ENCODE data around the gene CASZ1.

Gene CASZ1

DNA sequence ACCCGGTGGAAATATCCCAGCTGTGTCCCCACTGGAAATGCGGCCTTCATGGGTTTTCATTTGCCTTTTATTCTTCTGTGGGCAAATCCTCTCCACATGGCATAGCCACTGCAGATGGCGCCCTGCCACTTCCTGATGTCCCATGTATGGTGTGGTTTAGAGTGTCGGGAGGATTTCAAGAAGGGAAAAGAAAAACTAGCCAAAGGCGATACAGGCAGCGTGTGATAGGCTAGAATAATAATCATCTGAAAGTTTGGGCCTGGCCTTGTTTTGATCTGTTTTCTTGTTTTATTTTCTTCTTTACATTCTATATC lies 198.1 kb downstream of the CASZ1 start:
- Histone ChIP-seq H3K9ac (ENCODE audit: low read depth, low read length) (no peak overlapping the region), H3K36me3 (ENCODE audit: insufficient read depth, low read length) (no peaks in the 10 kb centered on the region), H3K4me1 (ENCODE audit: insufficient read depth, low read length) (no peaks in the 10 kb centered on the region), H3K27me3 (ENCODE audit: insufficient read depth, low read length, poor library complexity) (no peaks in the 10 kb centered on the region), H3K79me2 (ENCODE audit: insufficient read depth, low read length) (no peaks in the 10 kb centered on the region), H3K9me3 (ENCODE audit: insufficient read depth, low read length, severe bottlenecking) (no peaks in the 10 kb centered on the region), H4K20me1 (ENCODE audit: insufficient read depth, low read length) (peaks cover 4% of the 10 kb centered on the region; the same call in 1 of the 2 replicates), H3K4me3 (ENCODE audit: low read depth in 1 of 2, low read length in 2 of 2) (no peak overlapping the region), H2AFZ (ENCODE audit: low read depth, low read length) (no peak overlapping the region), H3K27ac (ENCODE audit: low read length) (no peak overlapping the region), H3K4me2 (ENCODE audit: insufficient read depth, low read length) (no peak overlapping the region)
- no peak for TF ChIP-seq EZH2 (IDR thresholded peaks at IDR 0.05; ENCODE audit: borderline replicate concordance, low read depth, low read length, severe bottlenecking)
- TF ChIP-seq, protein P1, sequence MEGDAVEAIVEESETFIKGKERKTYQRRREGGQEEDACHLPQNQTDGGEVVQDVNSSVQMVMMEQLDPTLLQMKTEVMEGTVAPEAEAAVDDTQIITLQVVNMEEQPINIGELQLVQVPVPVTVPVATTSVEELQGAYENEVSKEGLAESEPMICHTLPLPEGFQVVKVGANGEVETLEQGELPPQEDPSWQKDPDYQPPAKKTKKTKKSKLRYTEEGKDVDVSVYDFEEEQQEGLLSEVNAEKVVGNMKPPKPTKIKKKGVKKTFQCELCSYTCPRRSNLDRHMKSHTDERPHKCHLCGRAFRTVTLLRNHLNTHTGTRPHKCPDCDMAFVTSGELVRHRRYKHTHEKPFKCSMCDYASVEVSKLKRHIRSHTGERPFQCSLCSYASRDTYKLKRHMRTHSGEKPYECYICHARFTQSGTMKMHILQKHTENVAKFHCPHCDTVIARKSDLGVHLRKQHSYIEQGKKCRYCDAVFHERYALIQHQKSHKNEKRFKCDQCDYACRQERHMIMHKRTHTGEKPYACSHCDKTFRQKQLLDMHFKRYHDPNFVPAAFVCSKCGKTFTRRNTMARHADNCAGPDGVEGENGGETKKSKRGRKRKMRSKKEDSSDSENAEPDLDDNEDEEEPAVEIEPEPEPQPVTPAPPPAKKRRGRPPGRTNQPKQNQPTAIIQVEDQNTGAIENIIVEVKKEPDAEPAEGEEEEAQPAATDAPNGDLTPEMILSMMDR (IDR thresholded peaks at IDR 0.05; ENCODE audit: borderline replicate concordance, extremely low read depth, low read length, poor library complexity, severe bottlenecking): peak; percentile 18
- DNase-seq: no peak
- no peak for ATAC-seq (ENCODE audit: insufficient read depth, low read depth)

DNA sequence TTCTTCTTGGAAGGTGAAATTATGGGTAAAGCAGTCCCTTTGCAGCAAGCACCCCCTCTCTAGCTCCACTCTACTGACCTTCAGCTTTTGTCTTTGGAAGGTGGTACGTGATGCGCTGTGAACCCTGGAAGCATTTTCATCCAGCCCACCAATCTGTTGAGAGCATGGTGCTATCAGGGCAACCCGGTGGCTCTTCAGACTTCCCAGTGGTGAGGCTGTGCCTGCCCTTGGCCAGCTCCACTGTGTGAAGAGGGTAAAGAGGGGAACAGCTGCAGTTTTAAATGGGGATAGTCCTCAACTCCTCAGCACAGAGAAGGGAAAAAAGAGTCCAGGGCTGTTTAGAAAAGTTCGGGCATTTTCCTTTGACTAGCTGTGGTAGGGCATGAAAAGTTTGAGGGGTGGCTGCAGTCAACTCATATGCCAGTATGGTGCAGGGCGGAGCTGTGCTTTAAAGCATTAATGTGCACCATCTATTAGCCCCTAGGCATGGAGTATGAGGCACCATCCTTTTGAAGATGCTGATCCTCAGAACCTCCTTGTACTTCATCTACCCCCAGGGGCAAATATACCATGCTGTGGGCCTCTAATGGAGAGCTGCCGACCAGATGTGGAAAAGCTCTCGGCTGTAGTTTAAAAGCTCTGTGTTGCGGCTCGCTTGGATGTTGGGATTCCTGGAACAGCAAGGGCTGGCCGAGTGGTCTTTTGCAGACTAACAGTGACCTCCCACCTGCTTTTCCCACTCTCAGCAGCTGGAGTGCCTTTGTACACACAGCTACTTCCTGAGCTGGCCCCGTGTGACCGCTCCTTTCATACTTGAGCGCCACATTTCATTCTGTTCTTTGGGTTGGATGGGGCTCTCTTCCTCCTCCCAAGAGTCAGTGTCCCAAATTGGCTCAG lies 198.7 kb downstream of the CASZ1 start:
- no peak overlapping the region for H3K27ac ChIP-seq (ENCODE audit: low read length)
- no peaks in the 10 kb centered on the region for H3K9me3 ChIP-seq (ENCODE audit: insufficient read depth, low read length, severe bottlenecking)
- ATAC-seq (ENCODE audit: insufficient read depth, low read depth) (no peak), DNase-seq (no peak)
- H3K27me3 ChIP-seq (ENCODE audit: insufficient read depth, low read length, poor library complexity): no peaks in the 10 kb centered on the region
- no peaks in the 10 kb centered on the region for H3K36me3 ChIP-seq (ENCODE audit: insufficient read depth, low read length)
- no peak overlapping the region for H2AFZ ChIP-seq (ENCODE audit: low read depth, low read length)
- H3K79me2 ChIP-seq (ENCODE audit: insufficient read depth, low read length): no peaks in the 10 kb centered on the region
- no peak overlapping the region for H3K4me2 ChIP-seq (ENCODE audit: insufficient read depth, low read length)
- no peak overlapping the region for H3K9ac ChIP-seq (ENCODE audit: low read depth, low read length)
- TF ChIP-seq EZH2 (IDR thresholded peaks at IDR 0.05; ENCODE audit: borderline replicate concordance, low read depth, low read length, severe bottlenecking): no peak
- TF ChIP-seq, protein P1 (IDR thresholded peaks at IDR 0.05; ENCODE audit: borderline replicate concordance, extremely low read depth, low read length, poor library complexity, severe bottlenecking): no peak
- H3K4me3 ChIP-seq (ENCODE audit: low read depth in 1 of 2, low read length in 2 of 2): no peak overlapping the region
- H4K20me1 ChIP-seq (ENCODE audit: insufficient read depth, low read length): peaks cover 4% of the 10 kb centered on the region; the same call in 1 of the 2 replicates
- no peaks in the 10 kb centered on the region for H3K4me1 ChIP-seq (ENCODE audit: insufficient read depth, low read length)

DNA sequence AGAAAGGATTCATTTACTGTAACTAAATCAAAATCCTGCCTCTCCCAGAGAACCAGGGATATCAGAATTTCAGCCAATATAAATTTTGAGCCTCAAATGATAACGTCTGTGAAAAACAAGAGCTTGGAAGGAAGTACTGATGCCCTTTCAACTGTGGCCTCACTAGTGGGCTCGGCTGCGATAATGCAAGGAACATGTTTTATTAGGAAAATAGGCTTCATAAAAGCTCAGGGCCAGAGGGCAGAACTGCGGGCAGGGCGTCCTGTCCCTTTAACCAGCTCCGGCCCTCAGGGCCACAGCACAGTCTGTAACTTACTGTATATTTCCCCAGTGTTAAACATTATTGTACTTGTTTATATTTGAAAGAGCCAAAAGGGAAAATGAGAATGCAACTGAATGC lies 199.7 kb downstream of the CASZ1 start:
- H3K4me2 ChIP-seq (ENCODE audit: insufficient read depth, low read length): no peak overlapping the region
- H3K4me1 ChIP-seq (ENCODE audit: insufficient read depth, low read length): no peaks in the 10 kb centered on the region
- no peak overlapping the region for H3K4me3 ChIP-seq (ENCODE audit: low read depth in 1 of 2, low read length in 2 of 2)
- H2AFZ ChIP-seq (ENCODE audit: low read depth, low read length): no peak overlapping the region
- DNase-seq (no peak), ATAC-seq (ENCODE audit: insufficient read depth, low read depth) (no peak)
- no peak for TF ChIP-seq EZH2 (IDR thresholded peaks at IDR 0.05; ENCODE audit: borderline replicate concordance, low read depth, low read length, severe bottlenecking)
- TF ChIP-seq, protein P1 (IDR thresholded peaks at IDR 0.05; ENCODE audit: borderline replicate concordance, extremely low read depth, low read length, poor library complexity, severe bottlenecking): no peak
- peaks cover 4% of the 10 kb centered on the region; the same call in 1 of the 2 replicates for H4K20me1 ChIP-seq (ENCODE audit: insufficient read depth, low read length)
- no peaks in the 10 kb centered on the region for H3K27me3 ChIP-seq (ENCODE audit: insufficient read depth, low read length, poor library complexity)
- H3K27ac ChIP-seq (ENCODE audit: low read length): no peak overlapping the region
- no peak overlapping the region for H3K9ac ChIP-seq (ENCODE audit: low read depth, low read length)
- no peaks in the 10 kb centered on the region for H3K36me3 ChIP-seq (ENCODE audit: insufficient read depth, low read length)
- H3K79me2 ChIP-seq (ENCODE audit: insufficient read depth, low read length): no peaks in the 10 kb centered on the region
- no peaks in the 10 kb centered on the region for H3K9me3 ChIP-seq (ENCODE audit: insufficient read depth, low read length, severe bottlenecking)

All from DND-41 (cell line).